Activated T-cell treated with anti-CD3 and anti-CD28 coated beads, Interleukin-2, amount 50 U/mL, for 48 hours (primary cell): ENCODE measurements around the gene PHF1.

Experiments used
- DNase-seq, 2 experiments: peaks; one replicate each; pipeline ENCODE4 v3.0.0-alpha.2; 2020

Gene PHF1

DNA sequence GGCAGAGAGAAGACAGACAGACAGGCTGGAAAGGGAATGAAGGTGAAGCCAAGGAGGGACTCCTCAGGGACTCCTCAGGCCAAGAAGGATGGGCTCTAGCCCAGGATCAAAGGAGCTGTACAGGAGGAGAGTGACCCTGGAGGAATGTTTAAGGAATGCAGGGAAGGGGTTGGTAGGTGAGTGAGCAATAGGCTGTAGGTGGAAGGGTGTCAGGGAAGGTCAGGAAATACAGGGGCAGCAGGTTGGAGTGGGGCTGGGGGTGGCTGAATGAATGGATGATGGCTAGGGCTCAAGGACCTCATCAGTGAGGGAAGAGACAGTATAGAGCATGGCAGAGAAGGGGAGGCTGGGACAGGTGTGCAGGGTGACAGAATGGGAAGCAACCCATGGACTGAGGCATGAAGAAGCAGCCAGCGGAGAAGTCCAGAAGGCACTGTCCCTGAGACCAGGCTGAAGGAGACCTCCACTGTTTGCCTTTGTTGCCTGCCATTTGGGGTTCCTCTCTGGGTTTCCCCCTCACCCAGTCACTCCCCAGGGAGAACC is 22.3 kb downstream of the PHF1 start:
- DNase-seq = no peak

DNA sequence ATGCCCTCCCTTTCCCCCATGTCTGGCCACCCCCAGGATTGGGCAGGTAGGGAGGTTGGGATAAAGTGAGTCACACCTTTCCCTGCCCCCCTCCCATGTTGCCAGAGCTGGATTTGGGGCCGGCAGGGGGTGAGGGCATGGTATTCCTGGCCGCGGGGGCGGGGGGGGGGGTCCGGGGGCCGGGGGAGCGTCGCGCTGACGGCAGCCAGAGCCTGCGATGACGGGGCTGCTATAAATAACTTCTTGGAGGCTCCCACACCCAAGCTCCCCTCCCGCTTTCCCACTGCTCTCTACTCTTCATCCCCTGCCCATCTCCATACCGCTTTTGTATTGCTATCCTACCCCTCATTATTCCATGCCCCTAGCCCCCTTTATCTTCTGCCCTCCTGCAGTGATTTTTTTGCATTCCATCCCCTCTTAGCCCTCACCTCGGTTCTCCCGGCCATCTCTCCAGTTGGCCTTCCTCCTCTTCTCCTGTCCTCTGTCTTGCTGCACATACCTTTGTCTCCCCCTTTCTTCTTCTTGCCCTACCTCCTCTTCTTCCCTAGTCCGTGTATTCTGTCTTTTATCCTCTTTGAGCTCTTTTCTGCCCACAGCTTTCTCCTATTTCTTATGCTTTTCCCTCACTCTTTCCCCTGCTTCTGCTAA is 22.9 kb downstream of the PHF1 start:
- DNase-seq = no peak

DNA sequence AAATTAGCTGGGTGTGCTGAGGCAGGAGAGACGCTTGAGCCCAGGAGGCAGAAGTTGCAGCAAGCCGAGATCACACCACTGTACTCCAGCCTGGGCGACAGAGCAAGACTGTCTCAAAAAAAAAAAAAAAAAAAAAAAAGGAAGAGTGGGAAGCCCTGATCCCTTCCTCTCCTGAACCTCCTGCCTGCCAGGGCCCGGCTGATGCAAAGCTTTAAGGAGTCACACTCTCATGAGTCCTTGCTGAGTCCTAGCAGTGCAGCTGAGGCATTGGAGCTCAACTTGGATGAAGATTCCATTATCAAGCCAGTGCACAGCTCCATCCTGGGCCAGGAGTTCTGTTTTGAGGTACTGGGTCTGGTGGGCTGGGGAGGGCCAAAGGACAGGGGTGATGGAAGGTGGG is 24.1 kb downstream of the PHF1 start:
- DNase-seq = no peak

DNA sequence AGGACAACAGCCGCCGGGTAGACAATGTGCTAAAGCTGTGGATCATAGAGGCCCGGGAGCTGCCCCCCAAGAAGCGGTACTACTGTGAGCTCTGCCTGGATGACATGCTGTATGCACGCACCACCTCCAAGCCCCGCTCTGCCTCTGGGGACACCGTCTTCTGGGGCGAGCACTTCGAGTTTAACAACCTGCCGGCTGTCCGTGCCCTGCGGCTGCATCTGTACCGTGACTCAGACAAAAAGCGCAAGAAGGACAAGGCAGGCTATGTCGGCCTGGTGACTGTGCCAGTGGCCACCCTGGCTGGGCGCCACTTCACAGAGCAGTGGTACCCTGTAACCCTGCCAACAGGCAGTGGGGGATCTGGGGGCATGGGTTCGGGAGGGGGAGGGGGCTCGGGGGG is 26.9 kb downstream of the PHF1 start:
- no peak for DNase-seq

DNA sequence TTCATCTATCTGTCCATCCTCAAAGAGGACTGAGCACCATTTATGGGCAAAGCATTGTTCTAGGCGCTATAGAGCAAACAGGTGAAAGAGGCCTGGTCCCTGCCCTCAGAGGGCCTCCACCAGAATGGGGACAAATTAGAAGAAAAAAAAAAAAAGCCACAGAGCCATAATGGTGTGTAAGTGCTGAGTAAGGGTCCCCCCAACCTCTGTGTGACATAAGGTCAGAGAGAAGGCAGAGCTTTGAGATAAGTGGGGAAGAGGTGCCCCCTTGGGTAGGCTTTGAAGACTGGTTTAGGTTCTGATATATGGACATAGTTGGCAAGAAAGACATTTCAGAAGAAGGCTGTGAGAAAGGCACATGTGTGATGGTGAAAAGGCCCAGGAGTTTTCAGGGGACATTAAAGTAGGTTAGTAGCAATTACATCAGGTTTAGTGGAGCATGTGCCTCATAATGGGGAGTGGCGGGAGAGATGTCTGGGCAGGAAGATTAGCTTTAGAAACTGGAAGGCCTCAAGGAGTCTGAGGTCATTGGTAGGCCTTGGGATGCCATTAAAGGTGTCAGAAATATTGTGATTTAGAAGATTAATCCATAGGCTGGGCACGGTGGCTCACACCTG is 28.3 kb downstream of the PHF1 start:
- DNase-seq = no peak

DNA sequence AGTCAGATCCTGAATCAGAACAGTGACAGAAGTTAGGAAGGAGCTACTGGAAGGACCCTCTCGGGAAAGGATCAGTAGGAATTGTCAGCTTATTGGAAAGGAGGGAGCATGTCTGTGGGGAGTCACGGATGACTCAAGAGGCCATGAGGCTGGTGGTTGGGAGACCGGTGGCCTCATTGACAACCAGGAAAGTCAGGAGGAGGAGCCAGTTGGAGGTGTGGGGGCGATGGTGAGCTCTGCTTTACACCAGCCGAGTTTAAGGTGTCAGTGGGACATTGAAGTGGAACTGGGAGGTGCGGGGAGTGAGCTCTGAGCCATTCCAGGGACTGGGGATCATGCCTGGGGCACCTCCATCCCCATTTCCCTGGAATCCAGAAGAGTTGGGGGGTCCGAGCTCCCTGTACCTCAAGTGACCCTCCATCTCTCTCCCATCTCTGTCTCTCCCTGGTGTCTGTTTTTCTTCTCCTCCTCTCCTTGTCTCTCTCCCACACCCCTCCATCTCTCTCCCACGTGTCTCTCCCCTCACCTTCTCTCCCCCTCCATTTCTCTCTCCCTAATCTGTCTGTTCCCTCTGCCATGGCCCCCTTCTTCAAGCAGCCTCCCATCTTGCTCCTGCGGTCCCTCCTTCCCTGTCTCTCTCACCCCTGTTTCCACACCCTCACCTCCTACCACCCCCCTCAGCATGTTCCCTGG is 29.3 kb downstream of the PHF1 start:
- DNase-seq = no peak

DNA sequence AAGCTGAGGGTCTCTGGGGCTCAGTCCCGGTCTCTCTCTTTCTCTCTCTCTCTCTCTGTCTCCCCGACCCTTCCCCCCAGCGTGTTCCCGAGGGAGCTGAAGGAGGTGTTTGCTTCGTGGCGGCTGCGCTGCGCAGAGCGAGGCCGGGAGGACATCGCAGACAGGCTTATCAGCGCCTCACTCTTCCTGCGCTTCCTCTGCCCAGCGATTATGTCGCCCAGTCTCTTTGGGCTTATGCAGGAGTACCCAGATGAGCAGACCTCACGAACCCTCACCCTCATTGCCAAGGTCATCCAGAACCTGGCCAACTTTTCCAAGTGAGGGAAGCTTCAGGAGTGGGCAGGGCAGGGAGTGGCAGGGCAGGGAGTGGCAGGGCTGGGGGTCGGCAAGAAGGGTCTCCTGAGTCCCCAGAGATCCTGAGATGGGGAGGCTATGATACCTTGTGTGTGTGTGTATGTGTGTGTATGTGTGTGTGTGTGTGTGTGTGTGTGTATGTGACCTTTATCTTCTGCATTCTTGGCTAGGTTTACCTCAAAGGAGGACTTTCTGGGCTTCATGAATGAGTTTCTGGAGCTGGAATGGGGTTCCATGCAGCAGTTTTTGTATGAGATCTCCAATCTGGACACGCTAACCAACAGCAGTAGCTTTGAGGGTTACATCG is 30.0 kb downstream of the PHF1 start:
- no peak for DNase-seq

DNA sequence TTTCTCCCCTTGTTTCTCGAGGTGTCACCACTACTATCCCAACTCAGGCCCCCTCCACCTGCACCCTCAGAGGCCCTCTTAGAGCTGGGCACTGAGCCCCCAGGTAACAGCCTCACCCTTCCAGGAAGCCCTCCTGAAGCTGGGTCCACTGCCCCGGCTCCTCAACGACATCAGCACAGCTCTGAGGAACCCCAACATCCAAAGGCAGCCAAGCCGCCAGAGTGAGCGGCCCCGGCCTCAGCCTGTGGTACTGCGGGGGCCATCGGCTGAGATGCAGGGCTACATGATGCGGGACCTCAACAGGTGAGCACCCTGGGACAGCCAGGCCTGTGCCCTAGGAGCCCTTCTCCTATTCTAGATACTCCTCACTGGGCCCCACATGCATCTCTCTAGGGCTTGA is 30.6 kb downstream of the PHF1 start:
- DNase-seq = no peak

DNA sequence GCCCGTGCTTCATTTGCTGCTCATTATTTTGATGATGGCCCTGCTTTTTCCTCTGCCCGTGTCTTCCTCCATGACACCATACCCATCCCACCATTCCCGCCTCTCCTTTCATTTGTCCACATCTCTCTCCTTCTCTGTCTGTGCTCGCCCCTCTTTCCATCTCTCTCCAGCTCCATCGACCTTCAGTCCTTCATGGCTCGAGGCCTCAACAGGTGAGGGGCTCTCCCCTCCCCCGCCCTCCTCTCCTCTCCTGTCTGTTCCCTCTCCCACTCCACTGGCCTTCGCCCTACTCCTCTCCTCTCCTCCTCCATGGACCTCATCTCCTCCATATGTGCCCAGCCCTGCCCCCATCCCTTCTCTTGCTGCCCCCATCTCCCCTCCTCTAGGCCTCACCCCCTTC is 31.5 kb downstream of the PHF1 start:
- DNase-seq = no peak

DNA sequence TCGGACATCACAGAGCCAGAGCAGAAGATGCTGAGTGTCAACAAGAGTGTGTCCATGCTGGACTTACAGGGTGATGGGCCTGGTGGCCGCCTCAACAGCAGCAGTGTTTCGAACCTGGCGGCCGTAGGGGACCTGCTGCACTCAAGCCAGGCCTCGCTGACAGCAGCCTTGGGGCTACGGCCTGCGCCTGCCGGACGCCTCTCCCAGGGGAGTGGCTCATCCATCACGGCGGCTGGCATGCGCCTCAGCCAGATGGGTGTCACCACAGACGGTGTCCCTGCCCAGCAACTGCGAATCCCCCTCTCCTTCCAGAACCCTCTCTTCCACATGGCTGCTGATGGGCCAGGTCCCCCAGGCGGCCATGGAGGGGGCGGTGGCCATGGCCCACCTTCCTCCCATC is 32.2 kb downstream of the PHF1 start:
- no peak for DNase-seq

DNA sequence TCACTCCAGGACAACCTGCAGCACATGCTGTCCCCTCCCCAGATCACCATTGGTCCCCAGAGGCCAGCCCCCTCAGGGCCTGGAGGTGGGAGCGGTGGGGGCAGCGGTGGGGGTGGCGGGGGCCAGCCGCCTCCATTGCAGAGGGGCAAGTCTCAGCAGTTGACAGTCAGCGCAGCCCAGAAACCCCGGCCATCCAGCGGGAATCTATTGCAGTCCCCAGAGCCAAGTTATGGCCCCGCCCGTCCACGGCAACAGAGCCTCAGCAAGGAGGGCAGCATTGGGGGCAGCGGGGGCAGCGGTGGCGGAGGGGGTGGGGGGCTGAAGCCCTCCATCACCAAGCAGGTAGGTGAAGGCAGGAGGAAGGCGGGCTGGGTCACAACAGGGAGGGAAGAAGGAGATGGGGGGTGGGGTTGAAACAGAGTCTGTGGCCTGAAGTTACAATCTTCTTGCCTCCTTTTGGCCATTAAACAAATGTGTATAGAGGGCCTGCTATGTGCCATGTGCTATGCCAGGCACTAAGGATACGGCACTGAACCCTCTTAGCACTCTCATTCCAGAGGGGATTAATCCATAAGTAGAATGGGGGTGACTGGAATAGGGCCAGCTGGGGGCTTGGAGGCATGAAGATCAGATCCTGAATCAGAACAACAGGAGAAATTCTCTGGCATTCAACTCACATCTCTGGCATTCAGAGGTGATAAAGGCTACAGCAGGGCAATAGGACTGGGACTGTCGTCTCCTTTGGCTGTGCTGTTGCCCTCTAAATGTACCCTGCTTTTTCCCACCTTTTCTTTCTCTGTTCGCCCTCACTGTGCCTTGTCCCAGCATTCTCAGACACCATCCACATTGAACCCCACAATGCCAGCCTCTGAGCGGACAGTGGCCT is 33.0 kb downstream of the PHF1 start:
- no peak for DNase-seq

DNA sequence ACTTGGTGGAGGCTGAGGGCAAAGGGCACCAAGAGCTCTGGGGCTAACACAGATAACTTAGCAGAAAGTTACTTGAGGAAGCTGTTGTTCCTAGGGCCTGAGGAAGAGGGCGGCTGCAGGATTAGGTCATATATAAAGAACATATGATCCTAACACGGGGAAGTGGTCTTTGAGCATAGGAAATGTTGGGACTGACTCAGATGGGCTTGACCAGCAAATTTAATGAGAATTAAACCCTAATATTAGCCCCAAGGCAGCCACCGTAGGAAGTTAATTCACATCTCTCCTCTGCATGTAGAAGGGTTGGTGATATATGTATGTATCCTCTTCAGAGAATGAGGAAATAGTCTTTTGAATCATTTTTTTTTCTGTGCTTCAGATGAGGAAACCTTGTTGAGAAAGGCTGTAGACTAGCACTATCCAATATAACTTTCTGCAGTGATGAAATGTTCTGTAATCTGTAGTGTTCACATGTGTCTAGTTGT is 34.3 kb downstream of the PHF1 start:
- DNase-seq = no peak

DNA sequence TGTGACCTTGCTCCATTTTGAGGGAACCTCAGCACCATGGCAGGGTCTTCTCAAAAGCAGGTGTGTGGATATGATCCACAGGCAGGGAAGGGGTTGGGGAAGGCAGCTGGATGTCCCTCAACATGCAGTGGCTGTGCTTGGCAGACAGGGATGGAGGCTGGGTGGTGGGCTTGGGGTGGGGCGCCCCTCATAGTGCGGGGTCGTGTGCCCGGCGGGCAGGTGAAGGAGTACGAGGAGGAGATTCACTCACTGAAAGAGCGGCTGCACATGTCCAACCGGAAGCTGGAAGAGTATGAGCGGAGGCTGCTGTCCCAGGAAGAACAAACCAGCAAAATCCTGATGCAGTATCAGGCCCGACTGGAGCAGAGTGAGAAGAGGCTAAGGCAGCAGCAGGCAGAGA is 35.5 kb downstream of the PHF1 start:
- no peak for DNase-seq

DNA sequence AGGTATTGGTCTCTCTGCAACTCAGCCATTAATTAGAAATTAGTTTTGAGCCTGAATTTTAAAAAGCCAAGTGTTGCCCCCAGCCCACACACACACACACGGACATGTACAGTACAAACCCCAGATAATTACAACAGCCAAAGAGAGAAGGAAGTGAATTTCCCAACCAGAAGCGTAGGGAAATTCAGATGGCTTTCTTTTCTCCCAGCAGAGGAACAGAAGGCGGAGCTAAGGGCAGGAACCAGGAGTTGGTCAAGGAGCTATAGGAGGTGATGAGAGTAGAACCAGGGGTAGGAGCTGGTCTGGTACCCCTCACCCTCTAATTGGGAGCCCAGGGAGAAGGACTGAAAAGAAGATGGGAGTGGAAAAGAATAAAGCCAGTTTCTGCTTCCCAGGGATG is 39.6 kb downstream of the PHF1 start:
- no peak for DNase-seq

DNA sequence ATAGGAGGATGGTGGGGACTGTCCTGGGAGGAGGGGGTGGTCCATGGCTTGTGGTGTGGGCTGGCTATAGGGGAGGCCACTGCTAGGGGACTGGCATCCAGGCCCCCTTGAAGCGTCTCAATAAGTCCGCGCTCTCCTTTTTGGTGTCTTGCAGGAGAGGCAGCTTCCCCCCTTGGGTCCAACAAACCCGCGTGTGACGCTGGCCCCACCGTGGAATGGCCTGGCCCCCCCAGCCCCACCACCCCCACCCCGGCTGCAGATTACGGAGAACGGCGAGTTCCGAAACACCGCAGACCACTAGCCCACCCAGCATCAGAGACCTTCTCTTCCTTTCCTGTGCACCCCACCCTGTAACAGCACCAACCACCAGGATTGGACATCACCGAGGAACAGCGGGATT is 40.8 kb downstream of the PHF1 start:
- no peak for DNase-seq

DNA sequence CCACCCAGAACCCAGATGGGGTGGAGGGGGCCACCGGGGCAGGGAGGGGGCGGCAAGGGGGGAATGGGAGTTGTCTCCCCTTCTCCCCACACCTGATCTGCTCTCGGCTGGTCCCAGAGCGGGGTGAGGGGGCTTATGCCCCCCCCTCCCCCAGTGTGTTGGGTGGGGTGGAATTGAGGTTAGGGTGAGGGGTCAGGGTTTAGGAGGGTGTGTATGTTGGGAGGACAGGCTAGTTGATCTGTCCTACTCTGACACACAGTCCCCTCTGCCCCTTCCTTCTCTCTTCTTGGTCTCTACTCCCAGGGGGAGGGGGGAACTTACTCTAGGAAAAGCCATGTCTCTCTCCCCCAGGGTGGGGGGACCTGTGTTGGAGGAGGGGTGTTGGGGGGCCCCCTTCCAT is 41.7 kb downstream of the PHF1 start:
- no peak for DNase-seq

DNA sequence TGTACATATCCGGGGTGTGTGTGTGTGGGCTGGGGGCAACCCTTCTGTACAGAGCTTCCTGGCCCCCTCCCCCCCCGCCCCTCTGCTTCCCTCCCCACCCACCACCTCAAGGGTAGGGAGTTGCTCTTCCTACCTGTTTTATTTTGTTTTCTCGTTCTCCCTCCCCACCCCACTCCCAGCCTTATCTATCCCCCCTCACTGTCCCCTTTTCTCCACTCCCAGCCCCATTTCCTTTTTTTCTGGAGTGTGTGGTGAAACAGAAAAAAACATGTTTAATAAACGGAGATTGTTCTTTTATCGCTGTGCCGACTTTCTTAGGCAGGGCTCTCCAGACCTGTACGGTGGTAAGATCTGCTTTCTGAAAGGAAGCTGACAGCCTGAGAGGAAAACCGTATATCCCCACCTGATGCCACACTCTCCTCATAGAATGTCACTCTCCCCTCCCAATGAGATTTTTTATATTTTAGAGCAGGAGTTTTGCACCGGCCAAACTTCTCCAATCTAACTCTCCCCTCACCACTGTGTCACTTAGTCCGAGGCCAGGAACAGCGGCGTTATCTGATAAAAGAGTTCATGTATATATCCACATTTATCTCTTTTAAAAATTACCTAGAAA is 42.7 kb downstream of the PHF1 start:
- DNase-seq = no peak

DNA sequence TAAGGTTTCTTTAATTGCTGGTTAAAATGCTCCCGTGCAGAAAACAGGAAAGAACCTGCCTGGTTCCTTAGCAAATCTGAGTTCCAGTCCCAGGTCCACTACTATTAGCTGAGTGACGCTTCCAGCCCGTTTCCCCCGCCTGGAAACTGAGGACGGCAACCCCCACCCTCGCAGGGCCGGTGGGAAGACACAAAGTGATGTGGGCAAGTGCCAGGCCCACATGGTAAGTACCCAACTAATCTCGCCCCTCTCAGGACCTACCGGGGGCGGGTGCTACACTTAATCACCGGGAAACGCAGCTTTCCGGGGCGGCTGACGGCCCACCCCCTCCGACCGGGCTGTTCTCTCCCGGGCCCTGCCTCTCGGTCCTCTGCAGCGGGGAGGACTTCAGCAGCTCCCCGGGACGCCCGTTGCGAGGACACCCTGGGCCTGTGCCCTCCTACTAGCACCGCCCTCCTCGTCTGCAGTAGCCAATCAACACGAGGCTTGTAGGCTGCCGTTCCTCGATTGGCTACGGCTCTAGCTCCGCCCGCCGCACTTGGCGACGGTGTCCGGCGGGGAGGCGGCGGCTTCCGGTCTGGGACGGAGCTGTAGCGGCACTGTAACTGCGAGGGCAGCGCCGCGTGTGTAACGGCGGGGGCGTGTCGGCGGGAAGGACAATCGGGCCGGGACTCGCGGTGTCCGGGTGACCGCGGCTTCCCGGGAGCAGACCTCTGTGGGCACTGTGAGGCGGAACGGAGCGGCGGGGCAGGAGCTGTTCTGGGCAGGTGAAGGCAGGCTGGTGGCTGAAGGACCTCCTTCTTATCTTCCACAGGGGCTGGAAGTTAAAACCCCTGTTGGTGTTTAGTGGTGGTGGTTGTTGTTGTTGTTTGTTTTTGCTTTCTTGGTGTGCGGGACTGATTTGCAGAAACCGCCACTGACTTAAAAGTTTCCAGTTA is 43.5 kb downstream of the PHF1 start, which contains the start of gene ZBTB9:
ZBTB9 (plus strand) TSS at position 568 of the 938 bp plus-strand sequence. CDS start 525 bp downstream, outside the sequence.
- DNase-seq = peak; percentile 95 to 96

DNA sequence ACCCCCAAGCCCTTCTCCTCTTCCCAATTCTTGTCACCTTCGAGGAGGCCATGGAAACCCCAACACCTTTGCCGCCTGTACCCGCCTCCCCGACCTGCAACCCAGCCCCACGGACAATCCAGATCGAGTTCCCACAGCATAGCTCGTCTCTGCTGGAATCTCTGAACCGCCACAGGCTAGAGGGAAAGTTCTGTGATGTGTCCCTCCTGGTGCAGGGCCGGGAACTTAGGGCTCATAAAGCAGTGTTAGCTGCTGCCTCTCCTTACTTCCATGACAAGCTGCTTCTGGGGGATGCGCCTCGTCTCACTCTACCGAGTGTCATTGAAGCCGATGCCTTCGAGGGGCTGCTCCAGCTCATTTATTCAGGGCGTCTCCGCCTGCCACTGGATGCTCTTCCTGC is 44.2 kb downstream of the PHF1 start:
- no peak for DNase-seq

DNA sequence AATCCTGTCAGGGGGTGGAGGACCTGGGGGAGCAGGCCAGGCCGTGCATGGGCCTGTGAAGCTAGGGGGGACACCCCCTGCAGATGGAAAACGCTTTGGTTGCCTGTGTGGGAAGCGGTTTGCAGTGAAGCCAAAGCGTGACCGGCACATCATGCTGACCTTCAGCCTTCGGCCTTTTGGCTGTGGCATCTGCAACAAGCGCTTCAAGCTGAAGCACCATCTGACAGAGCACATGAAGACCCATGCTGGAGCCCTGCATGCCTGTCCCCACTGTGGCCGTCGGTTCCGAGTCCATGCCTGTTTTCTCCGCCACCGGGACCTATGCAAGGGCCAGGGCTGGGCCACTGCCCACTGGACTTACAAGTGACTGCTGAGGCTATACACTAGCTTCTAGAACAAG is 45.3 kb downstream of the PHF1 start:
- DNase-seq = no peak

DNA sequence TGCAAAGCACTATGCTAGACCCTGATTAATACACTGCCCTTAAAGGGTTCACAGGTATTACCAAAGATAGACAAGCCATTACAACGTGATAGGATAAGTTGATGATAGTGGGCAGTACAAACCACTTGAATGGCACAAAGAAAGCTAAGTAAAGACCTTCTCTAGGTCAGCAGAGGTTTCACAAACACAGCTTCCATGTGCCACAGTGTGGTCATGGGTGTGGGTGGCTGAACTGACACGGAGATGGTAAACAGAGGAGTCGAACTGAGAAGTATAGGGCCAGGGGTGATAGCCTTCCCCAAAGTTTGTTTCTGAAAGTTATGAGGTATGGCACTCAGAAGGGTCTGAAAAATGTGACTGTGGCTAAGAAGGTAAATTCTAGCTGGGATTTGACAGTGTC is 47.9 kb downstream of the PHF1 start:
- DNase-seq = no peak
